HL-60 (cell line): ENCODE data around the gene KCNJ12.

Source experiments
- DNase-seq, 2 experiments: peaks; one replicate each; pipeline ENCODE4 v3.0.0-alpha.2; 2010 to 2020; ENCODE audit warnings: low read depth in 1 of 2, low spot score in 1 of 2
- H3K27ac ChIP-seq: fragments of 250-450 bp; sonication (Bioruptor Pico); replicated peaks from 2 replicates; pipeline ENCODE4 v1.5.1; 2020; ENCODE audit warnings: mild to moderate bottlenecking, moderate library complexity
- H3K27me3 ChIP-seq: fragments of 250-450 bp; sonication (Bioruptor Pico); 2 replicates; pipeline ENCODE4 v1.5.1; 2021; ENCODE audit warnings: mild to moderate bottlenecking, moderate library complexity; ENCODE audit not compliant: insufficient read depth, poor library complexity, severe bottlenecking
- H3K4me3 ChIP-seq: replicated peaks from 2 replicates; pipeline ENCODE4 v1.5.1; 2011; ENCODE audit warnings: mild to moderate bottlenecking, control low read depth, low read length; ENCODE audit not compliant: insufficient read depth
- CTCF ChIP-seq: IDR thresholded peaks from one replicate; pipeline ENCODE4 v1.5.1; 2011; ENCODE audit warnings: low read length, control low read depth, inconsistent platforms; ENCODE audit not compliant: insufficient read depth
- GABPA ChIP-seq: IDR thresholded peaks from 2 replicates; pipeline ENCODE4 v1.6.1; 2012; ENCODE audit warnings: low read depth
- POLR2AphosphoS5 ChIP-seq: IDR thresholded peaks from 2 replicates; pipeline ENCODE4 v1.6.1; 2012; ENCODE audit warnings: low read depth
- REST ChIP-seq: IDR thresholded peaks from 2 replicates; pipeline ENCODE4 v1.6.1; 2012; ENCODE audit warnings: low read depth; ENCODE audit not compliant: insufficient replicate concordance
- SPI1 ChIP-seq: IDR thresholded peaks from 2 replicates; pipeline ENCODE4 v1.6.1; 2012; ENCODE audit warnings: low read depth, mild to moderate bottlenecking, borderline replicate concordance

The KCNJ12 gene

GRCh38 chr17:21370430-21370829 lies 5.7 kb upstream of the KCNJ12 start:
- H3K27ac ChIP-seq, result no peak overlapping the region
- peaks cover 2% of the 10 kb centered on the region for H3K27me3 ChIP-seq
- DNase-seq, result no peak
- no peak for TF ChIP-seq REST
- TF ChIP-seq CTCF, result no peak
- TF ChIP-seq SPI1, result no peak
- TF ChIP-seq POLR2AphosphoS5, result no peak
- H3K4me3 ChIP-seq, result no peak overlapping the region

GRCh38 chr17:21371511-21372081 lies 4.6 kb upstream of the KCNJ12 start:
- TF ChIP-seq REST (no peak), GABPA (no peak), SPI1 (no peak), POLR2AphosphoS5 (no peak), CTCF (no peak)
- H3K27ac ChIP-seq, result no peak overlapping the region
- peaks cover 7% of the 10 kb centered on the region for H3K27me3 ChIP-seq
- H3K4me3 ChIP-seq, result no peak overlapping the region
- DNase-seq, result no peak

GRCh38 chr17:21372256-21372954 lies 3.8 kb upstream of the KCNJ12 start:
- H3K27me3 ChIP-seq, result peaks cover 13% of the 10 kb centered on the region
- TF ChIP-seq POLR2AphosphoS5, result no peak
- TF ChIP-seq SPI1, result no peak
- no peak for TF ChIP-seq REST
- TF ChIP-seq CTCF, result no peak
- TF ChIP-seq GABPA, result no peak
- DNase-seq, result no peak
- H3K27ac ChIP-seq, result no peak overlapping the region
- H3K4me3 ChIP-seq, result no peak overlapping the region
